NCI-H345 treated with DMSO at 0.1 percent for 48 hours (cell line): Measurements from ENCODE around the gene EI24.

Experiments
- DNase-seq: peaks from one replicate; lab custom pipeline; 2025; ENCODE audit not compliant: unreplicated experiment; lab: John Stamatoyannopoulos, UW

EI24 gene

DNA sequence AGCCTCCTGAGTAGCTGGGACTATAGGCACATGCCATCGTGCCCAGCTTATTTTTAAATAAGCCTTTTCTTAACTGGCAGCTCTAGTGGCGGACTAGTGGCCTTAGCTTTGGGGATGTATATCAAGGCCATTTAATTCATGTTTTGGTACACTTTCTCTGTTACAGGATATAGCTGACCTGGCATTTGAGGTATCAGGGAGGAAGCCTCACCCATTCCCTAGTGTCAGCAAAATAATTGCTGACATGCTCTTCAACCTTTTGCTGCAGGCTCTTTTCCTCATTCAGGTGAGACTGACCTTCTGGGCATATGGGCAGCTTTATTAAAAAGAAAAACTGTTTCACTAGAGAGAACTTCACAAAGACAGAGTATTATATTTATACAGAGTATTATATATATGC, 9.5 kb downstream of the EI24 start:
- no peak for DNase-seq

DNA sequence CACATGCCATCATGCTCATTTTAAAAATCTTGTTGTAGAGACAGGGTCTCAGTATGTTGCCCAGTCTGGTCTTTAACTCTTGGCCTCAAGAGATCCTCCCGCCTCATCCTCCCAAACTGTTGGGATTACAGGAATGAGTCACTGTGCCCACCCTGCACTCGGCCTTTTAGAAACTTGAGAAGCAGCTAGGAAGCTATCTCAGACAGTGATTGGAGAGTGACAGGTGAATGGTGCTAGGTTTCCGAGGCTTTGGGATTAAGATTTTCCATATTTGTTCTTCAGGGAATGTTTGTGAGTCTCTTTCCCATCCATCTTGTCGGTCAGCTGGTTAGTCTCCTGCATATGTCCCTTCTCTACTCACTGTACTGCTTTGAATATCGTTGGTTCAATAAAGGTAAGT, 10.5 kb downstream of the EI24 start:
- DNase-seq: no peak

DNA sequence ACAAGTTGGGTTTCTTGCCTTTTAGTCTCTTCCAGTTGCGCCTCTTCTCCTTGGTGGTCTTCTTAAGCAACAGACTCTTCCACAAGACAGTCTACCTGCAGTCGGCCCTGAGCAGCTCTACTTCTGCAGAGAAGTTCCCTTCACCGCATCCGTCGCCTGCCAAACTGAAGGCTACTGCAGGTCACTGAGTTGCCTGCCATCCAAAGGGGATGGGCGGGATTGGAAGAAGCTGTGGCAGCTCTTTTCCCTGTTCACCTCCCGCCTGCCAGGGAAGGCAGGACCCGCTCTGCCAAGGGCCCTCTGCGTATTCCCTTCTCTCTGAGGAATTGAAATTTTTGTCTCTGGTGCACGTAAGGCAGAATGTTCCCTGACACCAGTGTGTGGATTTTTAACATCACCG, 14.2 kb downstream of the EI24 start:
- no peak for DNase-seq

DNA sequence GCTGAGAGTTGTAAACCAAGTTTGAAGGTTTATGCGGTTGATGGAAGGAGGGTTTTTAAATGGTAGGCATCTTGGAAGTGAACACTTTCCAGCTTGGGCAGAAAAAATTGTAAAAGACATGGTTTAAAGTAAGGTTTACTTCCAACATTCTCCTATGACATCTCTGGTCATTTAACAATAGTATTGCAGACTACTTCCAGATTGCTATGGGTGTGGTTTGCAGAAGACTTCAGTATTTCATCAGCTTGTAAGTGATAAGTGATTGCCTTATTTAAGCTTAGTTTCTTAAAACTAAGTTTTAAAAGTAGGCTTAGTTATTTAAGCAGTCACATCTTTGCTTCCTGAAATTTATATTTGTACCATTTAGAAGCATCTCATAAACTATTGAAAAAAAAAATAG, 16.2 kb downstream of the EI24 start:
- DNase-seq: no peak

DNA sequence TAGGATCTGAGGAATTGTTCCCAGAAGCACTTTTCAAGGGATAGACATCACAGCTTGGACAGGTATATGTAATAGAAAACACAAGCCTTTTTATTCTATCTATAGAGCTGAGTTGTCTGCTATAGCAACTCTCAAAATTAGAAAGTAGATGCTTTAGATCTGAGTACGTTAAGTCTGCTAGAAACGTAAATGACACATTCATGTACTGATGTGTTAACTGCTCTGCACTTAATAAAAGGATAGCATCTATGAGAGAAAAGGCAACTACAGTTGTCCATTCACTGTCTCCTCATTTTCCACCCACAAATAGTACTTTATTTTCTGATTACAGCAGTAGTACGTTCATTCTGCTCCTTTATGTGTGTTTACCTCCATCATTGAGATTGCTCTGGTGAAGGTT, 17.3 kb downstream of the EI24 start:
- no peak for DNase-seq

DNA sequence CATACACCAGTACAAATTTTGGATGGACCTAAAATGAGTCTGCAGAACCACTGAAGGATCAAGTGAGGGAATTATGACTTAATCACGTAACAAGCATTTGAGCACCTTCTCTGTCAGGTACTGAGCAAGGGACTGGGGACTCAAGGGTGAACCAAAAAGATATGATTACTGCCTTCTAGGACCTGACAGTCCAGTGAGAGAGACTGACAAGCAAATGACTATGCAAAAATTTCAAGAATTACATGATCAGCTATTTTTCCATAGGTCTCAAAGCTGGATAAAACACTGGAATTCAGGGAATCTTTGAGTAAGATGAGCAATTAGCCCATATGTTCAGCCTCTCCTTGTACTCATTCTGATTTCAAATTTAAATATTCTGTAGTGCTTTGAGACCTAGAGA, 18.2 kb downstream of the EI24 start:
- no peak for DNase-seq

DNA sequence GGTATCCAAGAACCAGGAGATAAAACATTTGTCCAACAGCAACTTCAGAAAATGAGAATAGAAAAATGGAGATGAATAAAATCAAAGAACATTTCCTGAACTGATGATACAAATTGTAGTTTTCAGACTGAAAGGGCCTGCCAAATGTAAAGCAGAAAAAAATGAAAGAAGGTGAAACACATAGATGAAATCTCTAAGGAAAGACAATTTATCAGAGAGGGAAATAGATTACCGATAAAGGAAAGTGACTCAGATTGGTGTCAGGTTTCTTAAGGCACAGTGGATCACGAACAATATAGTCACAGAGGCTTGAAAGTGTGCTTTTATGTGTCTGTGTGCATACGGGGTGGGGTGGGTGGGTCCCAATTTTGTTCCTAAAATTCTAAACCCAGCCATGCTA, 19.2 kb downstream of the EI24 start:
- no peak for DNase-seq

DNA sequence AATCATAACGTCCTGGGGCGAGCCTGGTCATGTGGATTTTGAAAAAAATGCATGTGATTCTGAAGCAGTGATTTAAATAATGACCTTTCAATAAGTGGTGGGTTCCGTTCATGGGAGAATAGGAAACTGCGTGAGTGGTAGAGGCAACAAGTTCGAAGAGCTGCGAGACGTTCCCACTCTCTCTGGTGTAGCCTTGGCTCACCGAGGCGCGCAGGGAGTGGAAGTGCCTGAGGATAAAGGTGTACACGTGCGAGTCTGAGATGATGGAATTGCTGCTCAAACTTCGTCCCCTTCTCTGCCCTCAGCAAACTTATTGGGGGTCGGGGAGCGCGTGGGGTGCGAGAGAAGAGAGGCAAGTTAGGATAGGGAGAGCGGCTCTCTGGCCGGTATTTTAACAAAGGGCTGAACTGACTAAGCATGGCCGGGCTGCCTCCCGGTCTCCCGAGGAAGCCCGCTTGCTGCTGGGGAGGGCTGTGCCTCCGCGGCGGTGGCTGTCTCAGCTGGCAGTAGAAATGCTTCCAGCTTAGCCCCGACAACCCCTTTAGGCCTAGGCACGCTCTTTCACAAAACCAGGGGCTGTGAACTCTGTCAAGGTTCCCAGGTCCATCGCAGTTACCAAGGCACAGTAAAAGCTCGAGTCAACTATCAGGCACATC, 22.5 kb downstream of the EI24 start:
- DNase-seq: no peak

DNA sequence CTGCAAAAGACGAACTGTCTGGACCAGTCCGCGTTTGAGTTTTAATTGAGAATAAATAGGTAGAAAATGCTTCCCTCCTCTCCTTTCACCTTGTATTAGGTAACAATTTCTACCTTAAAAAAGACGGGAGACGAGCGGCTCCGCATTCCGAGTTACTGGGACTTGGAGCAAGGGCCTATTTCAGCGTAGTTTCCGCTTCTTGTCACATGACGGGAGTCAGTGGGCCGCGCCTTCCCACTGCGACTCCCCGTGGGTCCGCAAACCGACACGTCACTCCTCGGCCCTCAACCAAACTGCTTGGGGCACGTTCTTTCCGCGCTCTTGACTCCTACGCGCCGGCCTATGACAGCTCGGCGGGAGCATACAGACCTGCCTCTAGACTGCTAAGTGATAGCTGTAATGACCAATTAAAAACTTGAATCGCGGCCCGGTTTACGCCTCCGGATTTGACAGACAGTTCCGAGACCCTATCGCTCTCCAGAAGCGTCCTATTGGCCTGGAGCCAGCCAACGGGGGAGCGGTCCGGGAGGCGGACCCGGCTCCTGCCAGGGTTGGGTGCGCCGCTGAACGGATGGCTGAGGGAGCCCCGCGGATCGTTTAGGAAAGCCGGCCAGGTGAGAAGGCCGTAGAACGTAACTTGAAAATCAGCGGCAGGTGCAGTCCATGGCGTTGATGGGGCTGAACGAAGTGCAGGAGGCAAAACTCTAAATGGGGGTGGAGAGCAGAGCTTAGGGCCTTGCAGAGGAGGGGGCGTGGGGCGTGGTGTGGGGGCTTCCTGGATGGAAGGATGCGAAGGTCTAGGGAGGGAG, 23.2 kb downstream of the EI24 start, which contains the start of gene STT3A:
STT3A (plus strand) TSS at position 548 of the 809 bp plus-strand sequence. CDS start 3,064 bp downstream, outside the sequence.
- DNase-seq: peak; percentile 97

DNA sequence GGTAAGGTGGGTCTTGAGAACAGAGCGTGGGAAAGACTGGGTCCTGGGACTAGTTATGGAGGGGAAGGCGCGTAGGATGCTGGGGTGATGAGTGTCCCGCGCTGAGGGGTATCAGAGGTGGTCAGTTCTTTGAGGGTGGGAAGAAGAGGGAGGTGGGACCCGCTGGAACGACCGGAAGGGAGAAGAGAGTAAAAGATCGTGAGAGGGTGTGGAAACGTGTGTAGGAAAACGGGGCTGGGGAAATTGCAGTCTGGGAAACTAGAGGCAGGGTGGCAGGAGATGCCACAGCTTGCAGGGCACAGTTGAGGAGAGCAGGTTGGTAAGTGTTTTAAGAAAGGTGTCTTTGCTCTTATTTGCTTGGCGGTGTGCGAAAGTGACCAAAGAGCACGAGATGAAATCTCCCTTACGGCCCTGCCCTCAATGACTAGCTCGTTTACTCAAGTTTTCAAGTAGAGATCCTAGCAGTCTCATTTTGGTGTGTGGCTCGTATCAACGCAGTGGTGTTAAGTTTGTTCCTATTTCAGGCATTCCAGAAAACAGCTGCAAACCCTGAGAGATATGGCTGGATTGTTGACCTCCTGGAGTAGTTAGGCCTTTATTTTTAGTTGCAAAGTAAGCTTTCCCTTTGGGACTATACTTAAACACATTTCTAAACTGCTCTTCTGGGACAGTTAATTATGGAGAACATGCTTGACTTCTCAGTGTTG, 24.0 kb downstream of the EI24 start:
- no peak for DNase-seq

DNA sequence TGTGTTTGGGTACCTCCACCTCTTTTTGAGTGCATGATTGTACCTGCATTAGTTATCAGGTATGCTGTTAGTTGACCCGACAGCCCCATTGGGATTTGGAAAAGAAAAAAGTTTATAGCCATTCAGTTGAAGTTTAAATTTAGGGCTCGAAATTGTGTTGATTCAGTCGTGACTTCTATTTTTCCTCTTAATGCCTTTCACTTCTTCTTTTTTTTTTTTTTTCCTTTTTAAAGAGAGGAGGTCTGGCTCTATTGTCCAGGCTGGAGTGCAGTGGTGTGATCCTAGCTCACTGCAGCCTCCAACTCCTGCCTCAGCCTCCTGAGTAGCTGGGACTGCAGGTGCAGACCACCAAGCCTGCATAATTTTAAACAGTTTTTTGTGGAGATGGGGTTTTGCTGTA, 25.7 kb downstream of the EI24 start:
- no peak for DNase-seq

DNA sequence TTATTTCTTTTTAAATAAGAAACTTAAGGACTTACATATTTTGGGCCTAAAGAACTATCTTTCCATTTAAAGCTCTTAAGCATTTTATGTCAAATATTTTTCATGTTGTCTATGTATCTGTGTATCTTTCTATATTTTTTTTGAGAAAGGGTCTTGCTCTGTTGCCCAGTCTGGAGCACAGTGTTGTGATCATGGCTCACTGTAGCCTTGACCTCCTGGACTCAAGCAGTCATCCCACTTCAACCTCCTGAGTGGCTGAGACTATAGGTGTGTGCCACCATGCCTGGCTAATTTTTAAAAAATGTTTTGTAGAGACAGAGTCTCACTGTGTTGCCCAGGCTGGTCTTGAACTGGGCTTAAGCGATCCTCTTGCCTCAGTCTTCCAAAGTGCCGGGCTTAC, 31.4 kb downstream of the EI24 start:
- DNase-seq: no peak

DNA sequence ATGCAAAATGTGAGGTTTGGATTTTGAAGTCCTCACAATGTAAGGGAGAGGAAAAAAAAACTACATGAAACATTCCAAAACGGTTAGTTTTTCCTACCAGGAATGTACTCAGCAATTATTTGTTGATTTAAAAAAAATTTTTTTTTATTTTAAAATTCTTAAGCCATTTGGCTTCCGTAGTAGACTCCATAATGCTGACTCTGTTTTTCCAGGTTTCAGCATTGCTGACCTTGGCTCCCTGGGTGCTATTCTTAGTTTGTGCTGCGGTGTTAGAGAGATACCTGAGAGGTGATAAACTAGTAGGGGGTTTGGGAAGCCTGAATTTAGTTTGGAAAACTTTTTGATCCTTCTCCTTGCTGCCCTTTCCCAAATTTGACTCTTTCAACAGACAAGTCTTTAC, 33.9 kb downstream of the EI24 start:
- DNase-seq: no peak

DNA sequence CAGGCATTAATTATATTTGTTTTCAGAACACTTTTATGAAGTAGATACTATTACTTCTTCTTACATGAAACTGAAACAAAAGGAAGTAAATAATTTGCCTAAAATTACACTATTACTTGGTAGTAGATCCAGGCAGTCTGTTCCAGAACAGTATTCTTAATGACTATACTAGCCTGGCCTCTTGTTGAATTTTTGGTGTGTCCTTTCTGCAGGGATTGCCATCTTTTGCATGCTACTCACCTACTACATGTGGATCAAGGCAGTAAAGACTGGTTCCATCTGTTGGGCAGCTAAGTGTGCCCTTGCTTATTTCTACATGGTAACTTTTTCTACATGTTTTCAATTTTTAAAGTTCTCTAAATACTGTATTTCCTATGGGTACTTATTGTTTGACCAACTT, 36.1 kb downstream of the EI24 start:
- no peak for DNase-seq

DNA sequence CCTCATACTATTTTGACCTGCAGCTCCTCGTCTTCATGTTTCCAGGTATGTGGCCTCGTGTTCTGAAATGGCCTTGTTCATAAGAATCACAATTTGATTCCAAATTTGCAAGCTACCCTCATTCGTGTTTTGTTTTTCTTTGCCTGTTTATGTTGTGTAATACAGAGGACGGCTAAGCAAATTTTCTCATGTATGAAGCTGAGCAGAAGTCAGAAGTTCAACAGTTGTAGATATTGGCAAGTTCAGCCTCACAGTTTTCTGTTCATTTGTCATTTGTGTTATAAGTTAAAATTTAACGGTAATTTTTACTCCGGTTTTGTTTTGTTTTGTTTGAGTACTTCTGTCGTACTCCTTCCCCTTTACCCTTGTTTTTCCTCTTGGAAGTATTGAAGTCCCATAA, 40.3 kb downstream of the EI24 start:
- no peak for DNase-seq

DNA sequence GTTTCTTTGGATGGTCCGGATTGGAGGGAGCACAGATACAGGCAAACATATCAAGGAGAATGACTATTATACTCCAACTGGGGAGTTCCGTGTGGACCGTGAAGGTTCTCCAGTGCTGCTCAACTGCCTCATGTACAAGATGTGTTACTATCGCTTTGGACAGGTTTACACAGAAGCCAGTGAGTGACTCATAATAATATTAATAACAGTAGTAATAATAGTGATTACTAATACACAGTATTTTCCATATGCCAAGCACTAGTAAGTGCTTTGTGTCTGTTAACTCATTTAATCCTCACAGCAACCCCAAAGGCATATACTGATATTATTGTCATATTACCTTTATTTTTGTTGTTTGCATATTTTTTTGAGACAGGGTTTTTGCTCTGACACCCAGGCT, 49.1 kb downstream of the EI24 start:
- no peak for DNase-seq

DNA sequence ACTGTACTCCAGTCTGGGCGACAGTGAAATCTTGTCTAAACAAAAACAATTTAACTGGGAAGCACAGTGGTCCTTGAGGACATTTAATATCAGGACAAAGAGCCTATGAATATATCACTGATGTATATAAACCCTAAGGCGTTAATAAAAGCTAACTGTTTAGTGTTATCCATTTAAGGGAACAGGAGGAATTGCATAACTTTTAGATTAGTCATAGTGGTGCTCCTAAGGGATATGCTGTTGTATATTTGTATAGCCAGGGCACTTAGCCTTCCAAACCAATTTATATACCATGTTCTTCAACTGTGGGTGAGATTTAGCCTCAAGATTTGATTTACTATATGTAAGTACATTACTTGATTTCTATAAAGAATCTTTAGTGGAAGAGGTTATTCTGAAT, 52.7 kb downstream of the EI24 start:
- DNase-seq: no peak

DNA sequence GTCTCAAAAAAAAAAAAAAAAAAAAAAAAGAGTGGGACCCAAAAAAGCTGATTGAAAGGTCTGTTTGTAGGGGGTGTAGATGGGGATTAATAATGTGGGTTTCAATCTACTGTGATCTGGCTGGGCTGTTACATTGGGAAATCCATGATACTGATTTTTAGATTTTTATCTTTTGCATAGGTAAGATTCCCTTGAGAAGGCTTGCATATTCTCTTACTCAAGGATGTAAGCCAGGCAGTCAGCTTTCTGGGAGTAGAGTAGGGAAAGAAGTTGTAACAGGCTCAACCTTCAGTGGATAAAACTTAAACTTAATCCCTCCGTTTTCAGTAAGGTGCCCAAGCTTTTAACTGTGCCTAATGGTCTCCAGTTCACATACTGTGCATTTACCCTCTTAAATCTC, 53.8 kb downstream of the EI24 start:
- DNase-seq: no peak

DNA sequence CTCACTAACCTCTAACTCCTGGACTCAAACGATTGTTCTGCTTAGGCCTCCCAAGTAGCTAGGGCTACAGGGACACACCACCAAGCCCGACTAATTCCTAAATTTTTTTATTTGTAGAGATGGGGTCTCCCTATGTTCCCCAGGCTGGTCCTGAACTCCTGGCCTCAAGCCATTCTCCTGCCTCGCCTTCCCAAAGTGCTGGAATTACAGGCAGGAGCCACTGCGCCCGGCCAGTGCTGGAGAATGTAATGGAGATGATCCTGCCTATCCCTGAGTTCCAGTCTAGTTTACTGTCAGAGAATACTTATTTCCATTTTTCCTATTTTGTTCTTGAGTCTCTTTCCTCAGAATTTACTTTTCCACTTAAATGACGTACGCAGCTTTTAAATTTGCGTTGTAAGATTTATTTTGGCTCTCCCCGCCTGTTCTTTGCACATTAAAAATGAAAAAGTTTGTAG, 55.5 kb downstream of the EI24 start, which contains the start of gene CHEK1:
CHEK1 (plus strand) TSS at position 408 of the 458 bp plus-strand sequence. CDS start 1,606 bp downstream, outside the sequence.
- no peak for DNase-seq

DNA sequence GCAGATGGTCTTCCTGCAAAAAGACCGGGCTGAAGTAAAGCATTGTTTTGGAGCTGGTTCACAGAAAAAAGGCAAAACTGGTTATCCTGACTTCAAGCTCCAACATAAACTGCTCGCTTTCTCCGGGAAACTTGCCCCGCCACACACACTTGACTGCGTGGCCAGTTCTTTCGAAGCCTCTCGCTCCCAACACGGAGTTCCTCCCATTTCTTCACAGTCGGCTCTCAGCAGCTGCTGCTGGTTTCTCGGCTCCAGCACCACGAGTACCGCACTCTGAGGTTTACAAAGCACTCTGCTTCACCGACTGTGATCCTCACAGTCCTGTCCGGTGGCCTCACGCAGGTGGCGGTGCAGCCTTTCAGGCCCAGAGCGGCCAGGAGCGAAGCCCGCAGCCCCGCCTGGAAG, 56.0 kb downstream of the EI24 start:
- peak; percentile 73 for DNase-seq

DNA sequence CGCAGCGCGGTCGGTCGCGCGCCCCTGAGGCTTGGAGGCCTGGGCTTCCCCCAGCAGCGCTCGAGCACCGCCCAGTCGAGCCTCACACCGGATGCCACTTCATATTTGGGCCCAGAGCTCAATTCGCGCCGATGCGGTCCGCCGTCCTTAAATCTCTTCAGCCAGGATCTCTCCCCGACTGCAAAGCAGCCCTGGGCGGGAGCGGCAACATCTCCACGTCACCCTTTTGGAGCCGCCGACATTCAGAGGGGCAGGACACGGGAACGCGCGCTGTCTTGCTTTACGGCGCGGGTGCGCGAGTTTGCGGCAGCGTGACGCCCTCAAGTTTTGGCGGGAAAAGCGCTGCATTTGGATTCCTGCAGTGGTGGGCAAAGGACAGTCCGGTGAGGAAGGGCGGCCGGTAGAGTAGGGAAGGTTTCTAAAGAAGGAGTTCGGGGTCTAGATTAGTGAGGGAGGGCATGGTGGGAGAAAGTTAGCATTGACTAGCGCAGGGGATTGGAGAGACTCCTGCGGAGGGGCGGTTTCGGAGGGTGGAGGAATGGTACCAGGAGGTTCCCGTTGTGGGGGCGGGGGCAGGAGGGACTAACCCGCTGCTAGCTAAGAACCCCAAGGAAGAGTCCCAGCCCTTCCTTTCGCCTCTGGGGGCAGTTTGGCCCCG, 56.5 kb downstream of the EI24 start:
- DNase-seq: peak; percentile 88
